Measurements from ENCODE around the gene NCOR2.

Gene NCOR2

GRCh38 chr12:124560146-124560890, 7.1 kb downstream of the NCOR2 start:
- DNase-seq (no peak), ATAC-seq (no peak)

GRCh38 chr12:124559182-124560017, 8.0 kb downstream of the NCOR2 start:
- ATAC-seq (no peak), DNase-seq (no peak)

GRCh38 chr12:124558313-124558712, 9.1 kb downstream of the NCOR2 start:
- DNase-seq (no peak), ATAC-seq (no peak)

GRCh38 chr12:124557518-124558223, 9.7 kb downstream of the NCOR2 start:
- no peak for DNase-seq
- no peak for ATAC-seq

- no peak for DNase-seq
These were observed 10.4 kb downstream of the NCOR2 start for GRCh38 chr12:124556896-124557501.

GRCh38 chr12:124556074-124556466, 11.3 kb downstream of the NCOR2 start:
- DNase-seq (no peak), ATAC-seq (no peak)

More at GRCh38 chr12:124556896-124557501, 10.4 kb downstream of the NCOR2 start:
- ATAC-seq: no peak

- DNase-seq: no peak
- no peak for ATAC-seq
These were observed 12.0 kb downstream of the NCOR2 start for GRCh38 chr12:124555168-124556073.

- ATAC-seq (no peak), DNase-seq (no peak)
These were observed 12.9 kb downstream of the NCOR2 start for GRCh38 chr12:124554429-124555029.

- DNase-seq: no peak
- no peak for ATAC-seq
These were observed 13.5 kb downstream of the NCOR2 start for GRCh38 chr12:124553862-124554428.

- no peak for ATAC-seq
- no peak for DNase-seq
These were observed 15.9 kb downstream of the NCOR2 start for GRCh38 chr12:124551268-124552144.

- DNase-seq (no peak), ATAC-seq (no peak)
These were observed 17.0 kb downstream of the NCOR2 start for GRCh38 chr12:124550123-124551089.

GRCh38 chr12:124549629-124550028, 17.8 kb downstream of the NCOR2 start:
- ATAC-seq: no peak
- no peak for DNase-seq

GRCh38 chr12:124548854-124549378, 18.5 kb downstream of the NCOR2 start:
- ATAC-seq (peak; percentile 28), DNase-seq (peak; percentile 40)

- DNase-seq (no peak), ATAC-seq (no peak)
These were observed 19.8 kb downstream of the NCOR2 start for GRCh38 chr12:124547626-124548025.

GRCh38 chr12:124545508-124546418, 21.6 kb downstream of the NCOR2 start:
- DNase-seq (peak; percentile 68), ATAC-seq (peak; percentile 79)

GRCh38 chr12:124544983-124545382, 22.4 kb downstream of the NCOR2 start:
- ATAC-seq (no peak), DNase-seq (no peak)

All from stimulated activated naive CD8-positive, alpha-beta T cell treated with anti-CD3 and anti-CD28 coated beads, Interleukin-15, Interleukin-2, amounts not matched to agents 100 U/mL and 50 U/mL, for 24 hours (primary cell).